ENCODE results near the gene EAF1. TPM values are rescaled to one million over a fixed set of nuclear protein-coding genes. Genes with fewer than 3 reads are reported as not detected.
"Not testable (repeated sequence)": the region's sequence is repeated elsewhere in the genome, so short reads cannot be mapped to it uniquely, and the experiment has no call there.

The EAF1 gene
- total and polyA plus RNA-seq, 5 donors from 2014 or later: 7.9 to 27.9 (median 10.2) TPM

DNA sequence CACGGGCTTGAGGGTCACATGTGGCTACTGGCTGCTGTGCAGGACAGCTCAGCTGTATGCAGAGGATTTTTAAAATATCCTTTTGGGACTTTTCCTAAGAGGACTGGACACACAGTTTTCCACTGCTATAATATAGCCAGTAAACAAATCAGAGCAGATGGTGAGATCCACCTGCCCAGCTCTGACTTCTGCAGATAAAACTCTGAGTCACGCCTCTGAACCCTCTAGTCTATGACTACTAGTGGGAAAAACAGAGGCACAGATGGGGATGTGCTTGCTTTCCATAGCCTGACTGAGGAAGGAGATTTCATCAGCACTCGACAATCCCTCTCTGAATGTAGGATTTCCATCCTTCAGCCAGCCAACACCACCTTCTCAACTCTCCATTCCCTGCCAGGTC, 49.0 kb downstream of the EAF1 start:
- ATAC-seq (ENCODE audit: low read depth in 2 of 2) (no peak), DNase-seq (no peak)
- peaks cover 0 to 4% (median 0%) of the 10 kb centered on the region in 7 donors for H3K9me3 Mint-ChIP-seq
- Histone ChIP-seq H3K4me3 (ENCODE audit: low read depth, low read length) (no peak overlapping the region), H3K4me1 (ENCODE audit: control insufficient read depth, insufficient read depth, low read length, poor library complexity, severe bottlenecking) (no peaks in the 10 kb centered on the region), H3K27ac (ENCODE audit: insufficient read depth, low read length, poor library complexity, severe bottlenecking) (no peak overlapping the region), H3K9me3 (ENCODE audit: control insufficient read depth in 2 of 2, low read length in 2 of 2) (no peaks in the 10 kb centered on the region), H3K27me3 (ENCODE audit: control insufficient read depth, insufficient read depth, low read length) (no peaks in the 10 kb centered on the region), H3K36me3 (ENCODE audit: control insufficient read depth, insufficient read depth, low read length) (no peaks in the 10 kb centered on the region)
- H3K4me1 Mint-ChIP-seq: no peaks in the 10 kb centered on the region
- peaks cover 4% of the 10 kb centered on the region for H3K27me3 Mint-ChIP-seq
- H3K36me3 Mint-ChIP-seq: peaks cover under 1% of the 10 kb centered on the region
- H3K4me3 Mint-ChIP-seq: no peak overlapping the region
- no peak overlapping the region for H3K27ac Mint-ChIP-seq

DNA sequence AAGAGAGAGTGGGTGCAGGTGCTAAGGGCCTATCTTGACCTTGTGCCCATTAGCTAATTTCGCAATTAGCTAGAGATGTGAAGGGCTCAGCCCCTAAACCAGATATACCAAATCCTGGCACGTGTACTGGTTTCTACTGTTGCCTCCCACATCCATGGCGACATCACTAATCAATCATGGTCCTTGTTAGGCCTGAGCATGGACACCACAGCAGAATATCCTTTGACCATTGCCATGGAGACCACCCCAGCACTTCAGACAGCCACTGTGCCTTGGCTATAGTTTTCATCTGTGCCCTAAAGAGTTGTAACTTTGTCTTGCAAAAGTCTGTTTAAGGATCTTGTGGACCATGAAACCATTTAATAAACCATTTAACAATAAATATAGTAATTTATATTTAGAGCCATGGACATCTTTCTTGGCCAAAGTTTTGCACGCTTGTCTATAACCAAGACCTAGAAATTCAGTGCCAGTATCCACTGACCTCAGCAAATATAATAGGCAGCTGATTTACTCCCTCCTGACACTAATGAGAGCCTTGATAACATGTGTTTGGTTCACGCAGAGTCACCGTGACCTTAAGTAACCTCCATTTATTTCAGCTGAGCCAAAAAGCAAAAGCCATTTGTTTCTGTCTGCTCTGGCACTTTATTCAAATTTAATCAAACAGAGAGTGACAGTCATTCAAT, 50.7 kb downstream of the EAF1 start:
- Histone ChIP-seq H3K36me3 (ENCODE audit: control insufficient read depth, insufficient read depth, low read length) (no peaks in the 10 kb centered on the region), H3K4me1 (ENCODE audit: control insufficient read depth, insufficient read depth, low read length, poor library complexity, severe bottlenecking) (no peaks in the 10 kb centered on the region), H3K27ac (ENCODE audit: insufficient read depth, low read length, poor library complexity, severe bottlenecking) (no peak overlapping the region), H3K4me3 (ENCODE audit: low read depth, low read length) (no peak overlapping the region), H3K27me3 (ENCODE audit: control insufficient read depth, insufficient read depth, low read length) (no peaks in the 10 kb centered on the region), H3K9me3 (ENCODE audit: control insufficient read depth in 2 of 2, low read length in 2 of 2) (no peaks in the 10 kb centered on the region)
- ATAC-seq (ENCODE audit: low read depth in 2 of 2): no peak
- Mint-ChIP-seq H3K27ac (no peak overlapping the region), H3K4me3 (no peak overlapping the region), H3K4me1 (no peaks in the 10 kb centered on the region), H3K9me3 (peaks cover 0 to 4% (median 0%) of the 10 kb centered on the region in 7 donors), H3K27me3 (no peaks in the 10 kb centered on the region), H3K36me3 (no peaks in the 10 kb centered on the region)
- no peak for DNase-seq

DNA sequence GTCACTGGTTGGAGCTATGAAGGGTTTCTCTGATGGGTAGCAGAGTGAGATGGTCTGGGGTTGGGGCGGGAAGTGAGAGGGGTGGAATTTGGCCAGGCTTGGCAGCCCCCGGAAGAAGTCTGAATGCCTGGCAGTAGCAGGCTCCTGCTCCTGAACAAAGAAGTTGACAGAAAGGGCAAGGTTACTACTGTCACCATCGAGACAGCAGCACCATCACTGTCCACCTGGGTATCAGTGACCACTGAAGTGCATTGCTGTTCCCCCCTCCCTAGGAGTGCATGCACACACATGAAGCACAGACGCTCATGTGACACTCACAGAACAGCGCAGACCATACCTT, 51.2 kb downstream of the EAF1 start:
- no peak overlapping the region for H3K27ac ChIP-seq (ENCODE audit: insufficient read depth, low read length, poor library complexity, severe bottlenecking)
- H3K27me3 Mint-ChIP-seq: no peaks in the 10 kb centered on the region
- H3K36me3 Mint-ChIP-seq: no peaks in the 10 kb centered on the region
- no peaks in the 10 kb centered on the region for H3K9me3 ChIP-seq (ENCODE audit: control insufficient read depth in 2 of 2, low read length in 2 of 2)
- H3K4me3 Mint-ChIP-seq: no peak overlapping the region
- H3K9me3 Mint-ChIP-seq: peaks cover 0 to 4% (median 0%) of the 10 kb centered on the region in 7 donors
- ATAC-seq (ENCODE audit: low read depth in 2 of 2) (no peak), DNase-seq (no peak)
- no peaks in the 10 kb centered on the region for H3K4me1 Mint-ChIP-seq
- no peaks in the 10 kb centered on the region for H3K36me3 ChIP-seq (ENCODE audit: control insufficient read depth, insufficient read depth, low read length)
- H3K4me1 ChIP-seq (ENCODE audit: control insufficient read depth, insufficient read depth, low read length, poor library complexity, severe bottlenecking): no peaks in the 10 kb centered on the region
- no peaks in the 10 kb centered on the region for H3K27me3 ChIP-seq (ENCODE audit: control insufficient read depth, insufficient read depth, low read length)
- H3K4me3 ChIP-seq (ENCODE audit: low read depth, low read length): no peak overlapping the region
- H3K27ac Mint-ChIP-seq: no peak overlapping the region

DNA sequence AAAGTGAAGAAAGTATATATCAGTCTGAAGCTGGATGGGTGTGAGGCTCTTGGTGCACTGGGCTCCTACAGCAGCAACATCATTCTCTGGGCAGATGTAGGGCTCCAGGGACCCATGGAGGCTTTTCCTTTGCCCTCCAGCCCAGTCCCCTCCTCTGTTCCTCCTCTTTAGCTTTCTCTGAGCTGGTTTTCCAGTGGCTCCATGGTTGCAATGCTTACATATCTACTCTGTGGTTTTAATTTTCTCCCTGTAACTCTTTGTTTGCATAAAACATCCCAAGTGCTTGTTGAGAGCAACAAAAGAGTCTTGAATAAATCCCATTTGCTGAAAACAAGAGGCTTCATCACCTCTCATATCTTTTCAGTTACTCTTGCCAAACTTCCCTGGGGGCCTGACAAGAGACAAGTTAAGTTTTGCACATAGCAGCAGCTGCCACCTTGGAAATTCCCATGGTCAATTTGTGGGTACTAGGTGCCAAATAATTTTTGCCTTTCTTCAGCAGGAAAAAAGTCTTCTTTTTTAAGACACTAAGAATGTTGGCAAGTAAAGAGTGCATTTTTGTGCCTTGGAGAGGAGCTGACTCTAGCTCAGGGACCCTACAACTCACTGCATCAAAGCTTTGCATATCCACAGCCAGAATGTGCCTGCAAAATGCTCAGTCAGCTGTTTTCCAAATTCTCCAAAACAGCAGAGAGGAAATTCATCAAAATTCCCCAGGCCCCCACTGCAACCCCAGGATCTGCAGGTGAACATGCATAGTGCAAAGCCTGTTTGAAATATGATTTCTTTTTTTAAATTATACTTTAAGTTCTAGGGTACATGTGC, 52.2 kb downstream of the EAF1 start:
- ATAC-seq (ENCODE audit: low read depth in 2 of 2) (no peak), DNase-seq (no peak)
- Mint-ChIP-seq H3K4me1 (no peaks in the 10 kb centered on the region), H3K27me3 (peaks cover 6% of the 10 kb centered on the region), H3K4me3 (no peak overlapping the region), H3K36me3 (peaks cover 6% of the 10 kb centered on the region), H3K27ac (no peak overlapping the region), H3K9me3 (peaks cover 0 to 4% (median 0%) of the 10 kb centered on the region in 7 donors)
- H3K9me3 ChIP-seq (ENCODE audit: control insufficient read depth in 2 of 2, low read length in 2 of 2): no peaks in the 10 kb centered on the region
- H3K27ac ChIP-seq (ENCODE audit: insufficient read depth, low read length, poor library complexity, severe bottlenecking): no peak overlapping the region
- H3K27me3 ChIP-seq (ENCODE audit: control insufficient read depth, insufficient read depth, low read length): no peaks in the 10 kb centered on the region
- H3K36me3 ChIP-seq (ENCODE audit: control insufficient read depth, insufficient read depth, low read length): no peaks in the 10 kb centered on the region
- H3K4me3 ChIP-seq (ENCODE audit: low read depth, low read length): no peak overlapping the region
- no peaks in the 10 kb centered on the region for H3K4me1 ChIP-seq (ENCODE audit: control insufficient read depth, insufficient read depth, low read length, poor library complexity, severe bottlenecking)

DNA sequence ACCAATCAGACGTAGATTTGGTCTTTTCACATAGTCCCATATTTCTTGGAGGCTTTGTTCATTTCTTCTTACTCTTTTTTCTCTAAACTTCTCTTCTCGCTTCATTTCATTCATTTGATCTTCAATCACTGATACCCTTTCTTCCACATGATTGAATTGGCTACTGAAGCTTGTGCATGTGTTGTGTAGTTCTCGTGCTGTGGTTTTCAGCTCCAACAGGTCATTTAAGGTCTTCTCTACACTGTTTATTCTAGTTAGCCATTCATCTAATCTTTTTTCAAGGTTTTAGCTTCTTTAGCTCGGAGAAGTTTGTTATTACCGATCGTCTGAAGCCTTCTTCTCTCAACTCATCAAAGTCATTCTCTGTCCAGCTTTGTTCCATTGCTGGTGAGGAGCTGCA, 57.2 kb downstream of the EAF1 start:
- H3K4me3 ChIP-seq (ENCODE audit: low read depth, low read length); H3K9me3 Mint-ChIP-seq; ATAC-seq (ENCODE audit: low read depth in 2 of 2); H3K27me3 Mint-ChIP-seq; H3K4me3 Mint-ChIP-seq; H3K27ac ChIP-seq (ENCODE audit: insufficient read depth, low read length, poor library complexity, severe bottlenecking); H3K9me3 ChIP-seq (ENCODE audit: control insufficient read depth in 2 of 2, low read length in 2 of 2); H3K4me1 Mint-ChIP-seq; H3K36me3 ChIP-seq (ENCODE audit: control insufficient read depth, insufficient read depth, low read length); H3K4me1 ChIP-seq (ENCODE audit: control insufficient read depth, insufficient read depth, low read length, poor library complexity, severe bottlenecking); DNase-seq; H3K27ac Mint-ChIP-seq; H3K27me3 ChIP-seq (ENCODE audit: control insufficient read depth, insufficient read depth, low read length): not testable (repeated sequence)
- peaks cover 12% of the 10 kb centered on the region for H3K36me3 Mint-ChIP-seq

DNA sequence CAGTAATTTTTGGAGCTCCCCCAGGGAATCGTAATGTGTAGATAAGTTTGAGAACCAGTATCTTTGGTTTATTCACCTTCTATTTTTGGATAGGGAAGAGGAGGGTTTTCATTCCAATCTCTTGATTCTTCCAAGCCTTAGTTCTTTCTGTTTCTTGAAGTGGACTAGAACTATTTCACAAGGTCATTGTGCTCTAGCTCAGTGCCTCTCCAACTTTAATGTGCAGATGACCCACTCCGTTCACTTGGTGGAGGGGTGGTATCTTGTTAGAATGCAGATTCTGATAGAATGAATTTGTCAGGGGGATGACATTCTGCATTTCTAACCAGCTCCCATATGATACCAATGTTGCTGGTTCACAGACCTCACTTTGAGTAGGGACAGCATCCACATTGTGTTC, 58.6 kb downstream of the EAF1 start:
- H3K36me3 Mint-ChIP-seq: peaks cover 12% of the 10 kb centered on the region
- H3K9me3 Mint-ChIP-seq: peaks cover 0 to 5% (median 0%) of the 10 kb centered on the region in 7 donors
- Histone ChIP-seq H3K27ac (ENCODE audit: insufficient read depth, low read length, poor library complexity, severe bottlenecking) (no peak overlapping the region), H3K4me3 (ENCODE audit: low read depth, low read length) (no peak overlapping the region), H3K9me3 (ENCODE audit: control insufficient read depth in 2 of 2, low read length in 2 of 2) (no peaks in the 10 kb centered on the region), H3K36me3 (ENCODE audit: control insufficient read depth, insufficient read depth, low read length) (peaks cover 4% of the 10 kb centered on the region), H3K27me3 (ENCODE audit: control insufficient read depth, insufficient read depth, low read length) (no peaks in the 10 kb centered on the region), H3K4me1 (ENCODE audit: control insufficient read depth, insufficient read depth, low read length, poor library complexity, severe bottlenecking) (no peaks in the 10 kb centered on the region)
- H3K27ac Mint-ChIP-seq: no peak overlapping the region
- no peak overlapping the region for H3K4me3 Mint-ChIP-seq
- DNase-seq (no peak), ATAC-seq (ENCODE audit: low read depth in 2 of 2) (no peak)
- H3K27me3 Mint-ChIP-seq: peaks cover 8% of the 10 kb centered on the region
- no peaks in the 10 kb centered on the region for H3K4me1 Mint-ChIP-seq

DNA sequence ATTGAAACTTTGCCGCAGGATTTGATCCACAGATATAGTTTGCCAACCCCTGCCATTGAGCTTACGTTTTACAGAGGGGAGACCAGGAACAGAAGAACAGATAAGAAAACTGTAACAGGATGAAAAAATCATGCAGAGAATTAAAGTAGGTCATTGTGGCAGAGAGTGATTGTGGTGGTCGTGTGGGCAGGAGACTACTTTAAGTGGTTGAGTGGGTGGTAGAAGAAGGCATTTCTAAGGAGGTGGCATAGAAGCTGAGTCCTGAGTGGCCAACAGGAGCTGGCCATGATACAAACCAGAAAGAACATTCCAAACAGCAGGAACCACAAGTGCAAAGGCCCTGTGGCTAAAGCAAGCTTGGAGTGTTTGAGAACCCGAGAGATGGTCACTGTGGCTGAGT, 59.6 kb downstream of the EAF1 start:
- peaks cover 0 to 5% (median 0%) of the 10 kb centered on the region in 7 donors for H3K9me3 Mint-ChIP-seq
- Histone ChIP-seq H3K27ac (ENCODE audit: insufficient read depth, low read length, poor library complexity, severe bottlenecking) (no peak overlapping the region), H3K4me3 (ENCODE audit: low read depth, low read length) (no peak overlapping the region), H3K9me3 (ENCODE audit: control insufficient read depth in 2 of 2, low read length in 2 of 2) (no peaks in the 10 kb centered on the region), H3K27me3 (ENCODE audit: control insufficient read depth, insufficient read depth, low read length) (no peaks in the 10 kb centered on the region), H3K4me1 (ENCODE audit: control insufficient read depth, insufficient read depth, low read length, poor library complexity, severe bottlenecking) (no peaks in the 10 kb centered on the region), H3K36me3 (ENCODE audit: control insufficient read depth, insufficient read depth, low read length) (peaks cover 4% of the 10 kb centered on the region)
- DNase-seq: no peak
- no peak for ATAC-seq (ENCODE audit: low read depth in 2 of 2)
- H3K36me3 Mint-ChIP-seq: peaks cover 12% of the 10 kb centered on the region
- H3K27me3 Mint-ChIP-seq: peaks cover 8% of the 10 kb centered on the region
- H3K27ac Mint-ChIP-seq: peak overlapping the region in 1 of 3 donors; percentile 75
- no peak overlapping the region for H3K4me3 Mint-ChIP-seq
- H3K4me1 Mint-ChIP-seq: no peaks in the 10 kb centered on the region

DNA sequence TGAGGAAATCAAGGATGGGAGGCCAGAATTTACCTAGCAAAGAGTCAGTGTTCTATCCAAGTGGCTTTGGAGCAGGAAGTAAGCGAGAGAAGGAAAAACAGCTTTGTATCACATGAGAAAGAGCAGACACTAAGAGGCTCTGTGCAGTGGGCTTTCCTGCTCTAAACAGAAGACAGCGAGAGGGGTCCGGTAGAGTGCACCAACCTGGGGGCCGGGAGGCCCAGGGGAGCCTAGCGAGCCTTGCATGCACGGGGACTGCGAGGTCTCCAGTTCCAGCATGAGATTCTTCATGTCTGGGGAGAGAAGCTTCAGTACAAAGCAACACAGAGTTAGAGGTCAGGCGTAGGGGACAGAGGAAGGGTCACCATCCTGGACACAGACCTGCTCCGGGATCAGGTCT, 60.6 kb downstream of the EAF1 start:
- H3K36me3 ChIP-seq (ENCODE audit: control insufficient read depth, insufficient read depth, low read length): peaks cover 4% of the 10 kb centered on the region
- H3K4me3 ChIP-seq (ENCODE audit: low read depth, low read length): no peak overlapping the region
- no peaks in the 10 kb centered on the region for H3K27me3 ChIP-seq (ENCODE audit: control insufficient read depth, insufficient read depth, low read length)
- no peak overlapping the region for H3K27ac Mint-ChIP-seq
- H3K4me1 ChIP-seq (ENCODE audit: control insufficient read depth, insufficient read depth, low read length, poor library complexity, severe bottlenecking): no peaks in the 10 kb centered on the region
- peaks cover 0 to 5% (median 0%) of the 10 kb centered on the region in 7 donors for H3K9me3 Mint-ChIP-seq
- H3K9me3 ChIP-seq (ENCODE audit: control insufficient read depth in 2 of 2, low read length in 2 of 2): no peaks in the 10 kb centered on the region
- DNase-seq (no peak), ATAC-seq (ENCODE audit: low read depth in 2 of 2) (no peak)
- peaks cover 12% of the 10 kb centered on the region for H3K36me3 Mint-ChIP-seq
- peaks cover 8% of the 10 kb centered on the region for H3K27me3 Mint-ChIP-seq
- H3K27ac ChIP-seq (ENCODE audit: insufficient read depth, low read length, poor library complexity, severe bottlenecking): no peak overlapping the region
- no peak overlapping the region for H3K4me3 Mint-ChIP-seq
- no peaks in the 10 kb centered on the region for H3K4me1 Mint-ChIP-seq

Measured in CD4-positive, CD25-positive, alpha-beta regulatory T cell (primary cell).